PC-9 (cell line): Measurements from ENCODE around the gene SHC2. TPM values are rescaled to one million over a fixed set of nuclear protein-coding genes. Genes with fewer than 3 reads are reported as not detected.

Experiments
- BruUV-seq: library from RNA; stranded (reverse); fragments of 400-500 nt; replicated peaks from 2 replicates; lab custom pipeline; 2021; lab: Mats Ljungman, UMichigan
- CTCF ChIA-PET: fragments of 300-600 bp; sonication (Branson Sonifier 250); formaldehyde crosslinking; loops from one replicate; lab custom pipeline; 2022; ENCODE audit warnings: antibody characterized with exemption; lab: Charles Lee
- POLR2A ChIA-PET: fragments of 300-600 bp; sonication (Branson Sonifier 250); formaldehyde crosslinking; loops from one replicate; lab custom pipeline; 2022; ENCODE audit warnings: antibody characterized with exemption; ENCODE audit not compliant: unreplicated experiment; lab: Charles Lee
- DNase-seq, 2 experiments: peaks; one replicate each; pipeline versions ENCODE4 v3.0.0 to v3.0.0-alpha.2; 2015 to 2022; ENCODE audit warnings: mixed read lengths in 1 of 2
- H2AFZ ChIP-seq: fragments of 200-600 bp; sonication (generic); 2 replicates; pipeline ENCODE4 v1.8.1; 2017; ENCODE audit warnings: antibody characterized with exemption
- H3F3A ChIP-seq: fragments of 200-600 bp; sonication (generic); 2 replicates; pipeline ENCODE4 v1.8.1; 2017; ENCODE audit warnings: antibody characterized with exemption, mild to moderate bottlenecking, low read depth; ENCODE audit not compliant: insufficient read depth
- H3K27ac ChIP-seq: fragments of 200-600 bp; sonication (generic); 2 replicates; pipeline ENCODE4 v1.6.1; 2016; ENCODE audit warnings: mixed run types
- H3K27me3 ChIP-seq: fragments of 200-600 bp; sonication (generic); 2 replicates; pipeline ENCODE4 v1.6.1; 2016; ENCODE audit warnings: low read depth, mixed run types; ENCODE audit not compliant: insufficient read depth
- H3K36me3 ChIP-seq: fragments of 200-600 bp; sonication (generic); 2 replicates; pipeline ENCODE4 v1.6.1; 2016; ENCODE audit warnings: low read depth, mixed run types
- H3K4me1 ChIP-seq: fragments of 200-600 bp; sonication (generic); replicated peaks from 2 replicates; pipeline ENCODE4 v1.6.1; 2016; ENCODE audit warnings: mixed run types; ENCODE audit not compliant: insufficient read depth
- H3K4me2 ChIP-seq: fragments of 200-600 bp; sonication (generic); 2 replicates; pipeline ENCODE4 v1.6.1; 2017; ENCODE audit warnings: mixed run types
- H3K4me3 ChIP-seq: fragments of 200-600 bp; sonication (generic); 2 replicates; pipeline ENCODE4 v1.6.1; 2016; ENCODE audit warnings: mixed run types
- H3K79me2 ChIP-seq: fragments of 200-600 bp; sonication (generic); 2 replicates; pipeline ENCODE4 v1.6.1; 2017; ENCODE audit warnings: low read depth, mixed run types
- H3K9me2 ChIP-seq: fragments of 200-600 bp; sonication (generic); 2 replicates; pipeline ENCODE4 v1.8.1; 2017; ENCODE audit warnings: mild to moderate bottlenecking; ENCODE audit not compliant: insufficient read depth
- H3K9me3 ChIP-seq: fragments of 200-600 bp; sonication (generic); 2 replicates; pipeline ENCODE4 v1.8.1; 2016; ENCODE audit warnings: low read depth; ENCODE audit not compliant: insufficient read depth
- H4K20me1 ChIP-seq: fragments of 200-600 bp; sonication (generic); 2 replicates; pipeline ENCODE4 v1.8.1; 2017; ENCODE audit not compliant: insufficient read depth
- EZH2 ChIP-seq: fragments of 200-600 bp; sonication (generic); IDR thresholded peaks from 2 replicates; pipeline ENCODE4 v1.8.0; 2017; ENCODE audit warnings: antibody characterized with exemption, low read depth
- intact Hi-C: fragments of 100-400 bp; cut with micrococcal nuclease; formaldehyde crosslinking; loops from one replicate; pipeline ENCODE4 v1.10.0; 2022; ENCODE audit not compliant: unreplicated experiment
- total RNA-seq: library from RNA; stranded (reverse); gene quantifications from 2 replicates; pipeline ENCODE4 v1.2.3, GENCODE V29; 2021
- TF ChIP-seq, protein P1 (sequence below): fragments of 200-600 bp; sonication (generic); conservative IDR thresholded peaks from 2 replicates; pipeline ENCODE4 v1.6.1; 2017; ENCODE audit warnings: mixed run types, antibody characterized with exemption, mild to moderate bottlenecking, moderate library complexity

SHC2 gene
- total RNA-seq, 1 experiment from 2014 or later = 0.70 TPM

DNA sequence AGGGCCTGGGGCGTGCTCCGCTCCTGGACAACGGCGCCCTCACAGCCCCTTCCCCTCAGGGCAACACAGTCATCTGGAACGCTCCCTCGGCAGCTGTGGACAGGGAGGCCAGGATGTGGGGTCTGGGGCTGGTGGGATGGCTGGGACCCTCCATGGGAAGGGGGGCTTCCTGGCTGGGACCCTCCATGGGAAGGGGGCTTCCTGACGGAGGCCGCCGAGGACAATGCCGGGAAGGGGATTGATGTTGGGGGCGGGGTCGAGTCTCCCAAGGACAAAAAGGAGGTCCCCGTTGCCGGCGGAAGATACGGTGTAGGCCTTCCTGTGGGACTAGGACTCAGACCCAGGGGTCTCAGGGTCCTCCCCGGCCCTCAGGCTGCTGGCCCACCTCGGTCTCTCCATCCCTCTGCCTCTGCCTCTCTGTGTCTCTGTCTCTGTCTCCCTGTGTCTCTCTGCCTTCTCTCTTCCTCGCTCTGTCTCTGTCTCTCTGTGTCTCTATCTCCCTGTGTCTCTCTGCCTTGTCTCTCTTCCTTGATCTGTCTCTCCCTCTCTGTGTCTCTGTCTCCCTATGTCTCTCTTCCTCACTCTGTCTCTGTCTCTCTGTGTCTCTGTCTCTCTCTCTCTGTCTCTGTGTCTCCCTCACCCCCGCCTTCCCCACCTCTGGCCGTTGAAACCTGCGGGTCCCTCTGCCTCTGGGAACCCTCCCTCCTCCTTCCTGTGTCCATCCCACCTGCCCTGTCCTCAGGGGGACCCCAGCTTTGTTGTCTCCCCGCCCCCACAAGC lies 32.7 kb upstream of the SHC2 start:
- no peaks in the 10 kb centered on the region for H4K20me1 ChIP-seq
- H3K36me3 ChIP-seq = no peaks in the 10 kb centered on the region
- no peaks in the 10 kb centered on the region for H3K4me1 ChIP-seq
- H2AFZ ChIP-seq = no peak overlapping the region
- intact Hi-C loops = no loop called here
- CTCF ChIA-PET = no interaction called here
- H3K9me3 ChIP-seq = no peaks in the 10 kb centered on the region
- TF ChIP-seq, protein P1, sequence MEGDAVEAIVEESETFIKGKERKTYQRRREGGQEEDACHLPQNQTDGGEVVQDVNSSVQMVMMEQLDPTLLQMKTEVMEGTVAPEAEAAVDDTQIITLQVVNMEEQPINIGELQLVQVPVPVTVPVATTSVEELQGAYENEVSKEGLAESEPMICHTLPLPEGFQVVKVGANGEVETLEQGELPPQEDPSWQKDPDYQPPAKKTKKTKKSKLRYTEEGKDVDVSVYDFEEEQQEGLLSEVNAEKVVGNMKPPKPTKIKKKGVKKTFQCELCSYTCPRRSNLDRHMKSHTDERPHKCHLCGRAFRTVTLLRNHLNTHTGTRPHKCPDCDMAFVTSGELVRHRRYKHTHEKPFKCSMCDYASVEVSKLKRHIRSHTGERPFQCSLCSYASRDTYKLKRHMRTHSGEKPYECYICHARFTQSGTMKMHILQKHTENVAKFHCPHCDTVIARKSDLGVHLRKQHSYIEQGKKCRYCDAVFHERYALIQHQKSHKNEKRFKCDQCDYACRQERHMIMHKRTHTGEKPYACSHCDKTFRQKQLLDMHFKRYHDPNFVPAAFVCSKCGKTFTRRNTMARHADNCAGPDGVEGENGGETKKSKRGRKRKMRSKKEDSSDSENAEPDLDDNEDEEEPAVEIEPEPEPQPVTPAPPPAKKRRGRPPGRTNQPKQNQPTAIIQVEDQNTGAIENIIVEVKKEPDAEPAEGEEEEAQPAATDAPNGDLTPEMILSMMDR = no peak
- no peak for TF ChIP-seq EZH2
- DNase-seq = no peak
- H3K79me2 ChIP-seq = no peaks in the 10 kb centered on the region
- no peak overlapping the region for H3K4me3 ChIP-seq
- H3K4me2 ChIP-seq = no peak overlapping the region
- no TSS peak for BruUV-seq
- H3K9me2 ChIP-seq = no peaks in the 10 kb centered on the region
- no peaks in the 10 kb centered on the region for H3K27me3 ChIP-seq
- peaks cover 44% of the 10 kb centered on the region for H3F3A ChIP-seq
- H3K27ac ChIP-seq = no peak overlapping the region
- POLR2A ChIA-PET = no interaction called here

DNA sequence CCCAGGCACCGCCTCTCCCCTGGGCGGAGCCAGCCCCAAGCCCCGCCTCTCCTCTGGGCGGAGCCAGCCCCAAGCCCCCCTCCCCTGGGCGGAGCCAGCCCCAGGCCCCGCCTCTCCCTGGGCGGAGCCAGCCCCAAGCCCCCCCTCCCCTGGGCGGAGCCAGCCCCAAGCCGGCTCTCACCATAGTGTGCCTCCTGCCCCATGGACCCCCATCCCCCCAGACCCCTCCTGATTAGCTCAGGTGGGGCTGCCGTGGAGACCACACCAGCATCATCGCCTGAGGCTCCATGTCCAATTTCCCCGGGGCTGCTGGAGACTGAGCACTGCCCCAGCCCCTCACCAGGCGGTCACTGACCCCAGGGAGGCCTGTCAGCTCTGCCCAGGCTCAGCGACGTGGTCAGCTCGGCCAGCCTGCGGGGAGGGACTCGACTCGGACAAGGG lies 31.3 kb upstream of the SHC2 start:
- no TSS peak for BruUV-seq
- H2AFZ ChIP-seq = no peak overlapping the region
- H3K36me3 ChIP-seq = no peaks in the 10 kb centered on the region
- TF ChIP-seq, protein P1 = no peak
- no peak for TF ChIP-seq EZH2
- H3K79me2 ChIP-seq = peaks cover 6% of the 10 kb centered on the region; the same call in 1 of the 2 replicates
- H3K27me3 ChIP-seq = no peaks in the 10 kb centered on the region
- H3K9me3 ChIP-seq = no peaks in the 10 kb centered on the region
- no peak overlapping the region for H3K4me3 ChIP-seq
- H3K4me1 ChIP-seq = peaks cover 5% of the 10 kb centered on the region; the same call in 1 of the 2 replicates
- POLR2A ChIA-PET = no interaction called here
- intact Hi-C loops = no loop called here
- CTCF ChIA-PET = no interaction called here
- no peaks in the 10 kb centered on the region for H3K9me2 ChIP-seq
- DNase-seq = no peak
- no peak overlapping the region for H3K27ac ChIP-seq
- H4K20me1 ChIP-seq = no peaks in the 10 kb centered on the region
- peaks cover 49% of the 10 kb centered on the region for H3F3A ChIP-seq
- no peak overlapping the region for H3K4me2 ChIP-seq

DNA sequence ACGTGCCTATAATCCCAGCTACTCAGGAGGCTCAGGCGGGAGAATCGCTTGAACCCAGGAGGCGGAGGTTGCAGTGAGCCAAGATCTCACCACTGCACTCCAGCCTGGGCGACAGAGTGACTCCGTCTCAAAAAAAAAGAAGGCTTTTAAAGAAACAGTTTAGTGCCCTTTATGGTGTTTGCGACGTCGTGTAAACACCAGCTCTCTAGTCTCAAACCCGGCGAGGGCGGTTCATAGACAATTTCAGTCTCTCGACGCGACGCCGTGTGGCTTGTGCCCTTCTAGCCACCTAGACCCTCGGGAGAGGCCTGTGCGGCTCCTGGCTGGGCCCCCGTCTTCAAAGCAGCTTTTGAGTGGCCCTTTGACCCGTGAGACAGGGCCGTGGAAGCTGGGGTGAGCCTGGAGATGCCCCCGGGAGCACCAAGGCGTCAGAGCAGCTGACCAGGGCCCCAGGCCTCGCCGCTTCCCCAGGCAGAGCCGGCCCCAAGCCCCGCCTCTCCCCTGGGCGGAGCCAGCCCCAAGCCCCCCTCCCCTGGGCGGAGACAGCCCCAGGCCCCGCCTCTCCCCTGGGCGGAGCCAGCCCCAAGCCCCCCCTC lies 30.4 kb upstream of the SHC2 start:
- peaks cover 6% of the 10 kb centered on the region; the same call in 1 of the 2 replicates for H3K79me2 ChIP-seq
- no peak overlapping the region for H3K4me2 ChIP-seq
- no peak for DNase-seq
- H3K9me2 ChIP-seq = no peaks in the 10 kb centered on the region
- H3K27ac ChIP-seq = no peak overlapping the region
- H3K27me3 ChIP-seq = no peaks in the 10 kb centered on the region
- H3F3A ChIP-seq = peaks cover 49% of the 10 kb centered on the region
- intact Hi-C loops = no loop called here
- CTCF ChIA-PET = no interaction called here
- H3K4me3 ChIP-seq = no peak overlapping the region
- no peaks in the 10 kb centered on the region for H3K9me3 ChIP-seq
- no peaks in the 10 kb centered on the region for H3K36me3 ChIP-seq
- H2AFZ ChIP-seq = no peak overlapping the region
- BruUV-seq = no TSS peak
- H3K4me1 ChIP-seq = peaks cover 5% of the 10 kb centered on the region; the same call in 1 of the 2 replicates
- no peaks in the 10 kb centered on the region for H4K20me1 ChIP-seq
- no peak for TF ChIP-seq EZH2
- TF ChIP-seq, protein P1 = no peak
- POLR2A ChIA-PET = interaction anchor here (0.7 kb wide), 1 partner anchor 23 kb away, joined by 8 read pairs; no protein-coding TSS in a partner anchor
